HCT116 (cell line): ENCODE results near the gene AMT. TPM values are rescaled to one million over a fixed set of nuclear protein-coding genes. Genes with fewer than 3 reads are reported as not detected.

Experiments used
- ATAC-seq: fragments of 200-7000 bp; cut with Tn5 transposase; 2 replicates; pipeline ENCODE4 v1.9.1; 2020; ENCODE audit warnings: mild to moderate bottlenecking, moderate library complexity
- BruUV-seq: library from RNA; stranded (reverse); fragments of 400-500 nt; replicated peaks from 2 replicates; lab custom pipeline; 2021; lab: Mats Ljungman, UMichigan
- CTCF ChIA-PET: fragments of 300-600 bp; sonication (Branson Sonifier 250); formaldehyde crosslinking; loops from one replicate; lab custom pipeline; 2021; ENCODE audit warnings: antibody characterized with exemption; lab: Charles Lee
- POLR2A ChIA-PET: fragments of 300-600, 350-600 bp; sonication (Branson Sonifier 250); formaldehyde crosslinking; loops from one replicate; lab custom pipeline; 2021; ENCODE audit warnings: antibody characterized with exemption; lab: Charles Lee
- RAD21 ChIA-PET, 2 experiments: fragments of 300-600 bp; sonication (Branson Sonifier 250); formaldehyde crosslinking; loops; one replicate each; lab custom pipeline; 2023; ENCODE audit warnings: low total read pairs in 2 of 2; ENCODE audit not compliant: uncharacterized antibody in 2 of 2, unreplicated experiment in 2 of 2, low non-redundant PET in 1 of 2; lab: Charles Lee
- DNase-seq: peaks from one replicate; pipeline ENCODE4 v3.0.0-alpha.2; 2010; ENCODE audit warnings: low read depth, low spot score
- H2AFZ ChIP-seq: fragments of 200-600 bp; shearing (Covaris generic), sonication (generic); 2 replicates; pipeline ENCODE4 v1.6.1; 2017; ENCODE audit warnings: low read depth, mixed run types, mixed read lengths, antibody characterized with exemption, low read length; ENCODE audit not compliant: poor library complexity, severe bottlenecking
- H3K27ac ChIP-seq: 2 replicates; pipeline ENCODE4 v1.5.1; 2012; ENCODE audit warnings: low read depth, low read length
- H3K27me3 ChIP-seq: fragments of 200-600 bp; sonication (generic); 2 replicates; pipeline ENCODE4 v1.6.1; 2016; ENCODE audit warnings: mixed run types, low read length, mixed read lengths; ENCODE audit not compliant: insufficient read depth
- H3K36me3 ChIP-seq, 2 experiments: fragments of 200-500 bp in 1 of 2; fragments of 200-600 bp in 1 of 2; sonication (Bioruptor generic) in 1 of 2; sonication (generic) in 1 of 2; 2 replicates each; pipeline versions ENCODE4 v1.5.1 to v1.6.1; 2014 to 2016; ENCODE audit warnings: low read length in 2 of 2, inconsistent platforms in 1 of 2, mixed read lengths in 1 of 2, mixed run types in 1 of 2; ENCODE audit not compliant: insufficient read depth in 2 of 2, control insufficient read depth in 1 of 2
- H3K4me1 ChIP-seq, 2 experiments: fragments of 200-600 bp in 1 of 2; sonication (generic) in 1 of 2; 2 replicates each; pipeline versions ENCODE4 v1.5.1 to v1.6.1; 2012 to 2017; ENCODE audit warnings: low read length in 2 of 2, inconsistent platforms in 1 of 2, mild to moderate bottlenecking in 1 of 2, mixed read lengths in 1 of 2, mixed run types in 1 of 2, moderate library complexity in 1 of 2; ENCODE audit not compliant: insufficient read depth in 2 of 2, control insufficient read depth in 1 of 2
- H3K4me2 ChIP-seq: fragments of 200-600 bp; sonication (generic); 2 replicates; pipeline ENCODE4 v1.6.1; 2017; ENCODE audit warnings: mixed run types, low read length, mixed read lengths
- H3K4me3 ChIP-seq, 2 experiments: fragments of 200-600 bp in 1 of 2; sonication (generic) in 1 of 2; replicated peaks in 1 of 2; 2 replicates each; pipeline ENCODE4 v1.5.1; 2011 to 2016; ENCODE audit warnings: low read length in 2 of 2, control low read depth in 1 of 2, low read depth in 1 of 2, mild to moderate bottlenecking in 1 of 2, mixed read lengths in 1 of 2, mixed run types in 1 of 2
- H3K79me2 ChIP-seq: fragments of 200-600 bp; sonication (generic); 2 replicates; pipeline ENCODE4 v1.6.1; 2017; ENCODE audit warnings: mild to moderate bottlenecking, mixed run types, low read length, moderate library complexity, mixed read lengths; ENCODE audit not compliant: insufficient read depth
- H3K9ac ChIP-seq: fragments of 200-600 bp; sonication (generic); 2 replicates; pipeline ENCODE4 v1.6.1; 2016; ENCODE audit warnings: low read length, mixed read lengths
- H3K9me2 ChIP-seq: fragments of 200-600 bp; sonication (generic), shearing (Covaris generic); 2 replicates; pipeline ENCODE4 v1.6.1; 2017; ENCODE audit warnings: mixed run types, mild to moderate bottlenecking, moderate library complexity; ENCODE audit not compliant: insufficient read depth
- H3K9me3 ChIP-seq, 2 experiments: fragments of 200-500 bp in 1 of 2; fragments of 200-600 bp in 1 of 2; sonication (Bioruptor generic) in 1 of 2; sonication (generic) in 1 of 2; 2 replicates each; pipeline ENCODE4 v1.6.1; 2014 to 2017; ENCODE audit warnings: low read length in 2 of 2, mixed read lengths in 2 of 2, inconsistent platforms in 1 of 2, low read depth in 1 of 2, mild to moderate bottlenecking in 1 of 2, mixed run types in 1 of 2, moderate library complexity in 1 of 2; ENCODE audit not compliant: control insufficient read depth in 1 of 2, insufficient read depth in 1 of 2
- H4K20me1 ChIP-seq: fragments of 200-600 bp; sonication (generic), shearing (Covaris generic); 2 replicates; pipeline ENCODE4 v1.6.1; 2017; ENCODE audit warnings: mixed run types, mild to moderate bottlenecking, moderate library complexity; ENCODE audit not compliant: insufficient read depth
- CBX3 ChIP-seq: IDR thresholded peaks from 2 replicates; pipeline ENCODE4 v1.6.1; 2012; ENCODE audit warnings: low read depth
- EGR1 ChIP-seq: IDR thresholded peaks from 2 replicates; pipeline ENCODE4 v1.6.1; 2012; ENCODE audit warnings: low read depth
- ELF1 ChIP-seq: IDR thresholded peaks from 2 replicates; pipeline ENCODE4 v1.6.1; 2012; ENCODE audit warnings: low read depth, borderline replicate concordance
- EZH2 ChIP-seq: fragments of 200-600 bp; sonication (generic); IDR thresholded peaks from 2 replicates; pipeline ENCODE4 v1.6.1; 2017; ENCODE audit warnings: antibody characterized with exemption, mixed run types
- EZH2phosphoT487 ChIP-seq: fragments of 200-600 bp; IDR thresholded peaks from 2 replicates; pipeline ENCODE4 v1.6.1; 2018; ENCODE audit warnings: antibody characterized with exemption, borderline replicate concordance
- FOSL1 ChIP-seq: IDR thresholded peaks from 2 replicates; pipeline ENCODE4 v1.6.1; 2012; ENCODE audit warnings: low read depth
- JUND ChIP-seq: IDR thresholded peaks from 2 replicates; pipeline ENCODE4 v1.6.1; 2012
- POLR2A ChIP-seq: IDR thresholded peaks from 2 replicates; pipeline ENCODE4 v1.7.0; 2011; ENCODE audit warnings: borderline replicate concordance; ENCODE audit not compliant: insufficient read depth, insufficient read length; ENCODE audit errors: extremely low read depth
- POLR2AphosphoS5 ChIP-seq: IDR thresholded peaks from 2 replicates; pipeline ENCODE4 v1.6.1; 2011; ENCODE audit warnings: mild to moderate bottlenecking, low read depth, low read length, moderate library complexity
- SIN3A ChIP-seq: IDR thresholded peaks from 2 replicates; pipeline ENCODE4 v1.6.1; 2012; ENCODE audit warnings: low read depth
- SP1 ChIP-seq: IDR thresholded peaks from 2 replicates; pipeline ENCODE4 v1.6.1; 2012; ENCODE audit warnings: low read depth
- SRF ChIP-seq: IDR thresholded peaks from 2 replicates; pipeline ENCODE4 v1.6.1; 2012; ENCODE audit warnings: low read depth
- YY1 ChIP-seq: IDR thresholded peaks from 2 replicates; pipeline ENCODE4 v1.6.1; 2011; ENCODE audit warnings: low read length, low read depth, moderate library complexity, mild to moderate bottlenecking; ENCODE audit not compliant: insufficient replicate concordance; ENCODE audit errors: extremely low read depth
- ZFX ChIP-seq: fragments of 450-650 bp; IDR thresholded peaks from 2 replicates; pipeline ENCODE4 v1.6.1; 2017
- intact Hi-C: fragments of 100-400 bp; cut with micrococcal nuclease; formaldehyde crosslinking; loops from 2 replicates; pipeline ENCODE4 v1.10.0; 2022
- total RNA-seq: library from RNA; stranded (reverse); gene quantifications from one replicate; pipeline ENCODE4 v1.2.1, GENCODE V29; 2021; ENCODE audit not compliant: unreplicated experiment
- TF ChIP-seq, protein P1 (sequence below): IDR thresholded peaks from 2 replicates; pipeline ENCODE4 v1.6.1; 2012
- TF ChIP-seq, protein P2 (sequence below): IDR thresholded peaks from 2 replicates; pipeline ENCODE4 v1.6.1; 2011; ENCODE audit warnings: mild to moderate bottlenecking, low read length, moderate library complexity; ENCODE audit not compliant: insufficient replicate concordance; ENCODE audit errors: extremely low read depth
- TF ChIP-seq, protein P3 (sequence below), 3 experiments: fragments of 200-600 bp in 1 of 3; sonication (generic) in 1 of 3; IDR thresholded peaks in 2 of 3; conservative IDR thresholded peaks in 1 of 3; 2 replicates each; pipeline ENCODE4 v1.5.1; 2012 to 2017; ENCODE audit warnings: low read depth in 2 of 3, low read length in 2 of 3, antibody characterized with exemption in 1 of 3, borderline replicate concordance in 1 of 3, control low read depth in 1 of 3, mild to moderate bottlenecking in 1 of 3, mixed read lengths in 1 of 3, mixed run types in 1 of 3, moderate library complexity in 1 of 3; ENCODE audit not compliant: insufficient read depth in 1 of 3

AMT gene
- total RNA-seq, 1 experiment from 2014 or later: 4.8 TPM

GRCh38 chr3:49371946-49372345 is 50.3 kb downstream of the AMT start:
- Histone ChIP-seq H3K9ac (no peak overlapping the region), H3K4me3 (no peak overlapping the region), H3K4me2 (no peak overlapping the region), H3K9me2 (no peaks in the 10 kb centered on the region), H3K79me2 (peaks cover 98% of the 10 kb centered on the region), H3K27me3 (no peaks in the 10 kb centered on the region), H3K36me3 (peaks cover 21 to 50% of the 10 kb centered on the region in 2 experiments; a peak in 3 of 4 replicates), H3K4me1 (no peaks in the 10 kb centered on the region), H3K27ac (no peak overlapping the region), H2AFZ (no peak overlapping the region), H3K9me3 (no peaks in the 10 kb centered on the region), H4K20me1 (peaks cover 4% of the 10 kb centered on the region; the same call in 1 of the 2 replicates)
- no peak for ATAC-seq
- no peak for DNase-seq
- no peak for TF ChIP-seq YY1
- TF ChIP-seq, protein P1, sequence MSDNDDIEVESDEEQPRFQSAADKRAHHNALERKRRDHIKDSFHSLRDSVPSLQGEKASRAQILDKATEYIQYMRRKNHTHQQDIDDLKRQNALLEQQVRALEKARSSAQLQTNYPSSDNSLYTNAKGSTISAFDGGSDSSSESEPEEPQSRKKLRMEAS: no peak
- TF ChIP-seq SP1: no peak
- CTCF ChIA-PET: no interaction called here
- no TSS peak for BruUV-seq
- RAD21 ChIA-PET: no interaction called here
- intact Hi-C loops: no loop called here
- POLR2A ChIA-PET: no interaction called here

GRCh38 chr3:49370585-49371290 is 51.5 kb downstream of the AMT start:
- Histone ChIP-seq H3K9me2 (no peaks in the 10 kb centered on the region), H3K4me1 (no peaks in the 10 kb centered on the region), H3K36me3 (peaks cover 31 to 62% of the 10 kb centered on the region in 2 experiments; a peak in 3 of 4 replicates), H3K4me3 (no peak overlapping the region), H3K9ac (no peak overlapping the region), H2AFZ (no peak overlapping the region), H3K9me3 (no peaks in the 10 kb centered on the region), H3K4me2 (no peak overlapping the region), H3K79me2 (peaks cover 98% of the 10 kb centered on the region), H3K27me3 (no peaks in the 10 kb centered on the region), H4K20me1 (peaks cover 4% of the 10 kb centered on the region; the same call in 1 of the 2 replicates), H3K27ac (no peak overlapping the region)
- CTCF ChIA-PET: no interaction called here
- no TSS peak for BruUV-seq
- ATAC-seq: no peak
- POLR2A ChIA-PET: interaction anchor here (0.6 to 0.8 kb wide), 2 partner anchors 11 to 475 kb away, joined by 3 read pairs; no protein-coding TSS in a partner anchor
- RAD21 ChIA-PET: no interaction called here
- intact Hi-C loops: no loop called here
- no peak for DNase-seq
- no peak for TF ChIP-seq YY1
- no peak for TF ChIP-seq FOSL1
- no peak for TF ChIP-seq SRF
- TF ChIP-seq SP1: no peak
- no peak for TF ChIP-seq POLR2A
- TF ChIP-seq, protein P2, sequence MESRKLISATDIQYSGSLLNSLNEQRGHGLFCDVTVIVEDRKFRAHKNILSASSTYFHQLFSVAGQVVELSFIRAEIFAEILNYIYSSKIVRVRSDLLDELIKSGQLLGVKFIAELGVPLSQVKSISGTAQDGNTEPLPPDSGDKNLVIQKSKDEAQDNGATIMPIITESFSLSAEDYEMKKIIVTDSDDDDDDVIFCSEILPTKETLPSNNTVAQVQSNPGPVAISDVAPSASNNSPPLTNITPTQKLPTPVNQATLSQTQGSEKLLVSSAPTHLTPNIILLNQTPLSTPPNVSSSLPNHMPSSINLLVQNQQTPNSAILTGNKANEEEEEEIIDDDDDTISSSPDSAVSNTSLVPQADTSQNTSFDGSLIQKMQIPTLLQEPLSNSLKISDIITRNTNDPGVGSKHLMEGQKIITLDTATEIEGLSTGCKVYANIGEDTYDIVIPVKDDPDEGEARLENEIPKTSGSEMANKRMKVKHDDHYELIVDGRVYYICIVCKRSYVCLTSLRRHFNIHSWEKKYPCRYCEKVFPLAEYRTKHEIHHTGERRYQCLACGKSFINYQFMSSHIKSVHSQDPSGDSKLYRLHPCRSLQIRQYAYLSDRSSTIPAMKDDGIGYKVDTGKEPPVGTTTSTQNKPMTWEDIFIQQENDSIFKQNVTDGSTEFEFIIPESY: no peak
- TF ChIP-seq POLR2AphosphoS5: no peak
- no peak for TF ChIP-seq EZH2phosphoT487
- TF ChIP-seq EGR1: no peak
- TF ChIP-seq, protein P3, sequence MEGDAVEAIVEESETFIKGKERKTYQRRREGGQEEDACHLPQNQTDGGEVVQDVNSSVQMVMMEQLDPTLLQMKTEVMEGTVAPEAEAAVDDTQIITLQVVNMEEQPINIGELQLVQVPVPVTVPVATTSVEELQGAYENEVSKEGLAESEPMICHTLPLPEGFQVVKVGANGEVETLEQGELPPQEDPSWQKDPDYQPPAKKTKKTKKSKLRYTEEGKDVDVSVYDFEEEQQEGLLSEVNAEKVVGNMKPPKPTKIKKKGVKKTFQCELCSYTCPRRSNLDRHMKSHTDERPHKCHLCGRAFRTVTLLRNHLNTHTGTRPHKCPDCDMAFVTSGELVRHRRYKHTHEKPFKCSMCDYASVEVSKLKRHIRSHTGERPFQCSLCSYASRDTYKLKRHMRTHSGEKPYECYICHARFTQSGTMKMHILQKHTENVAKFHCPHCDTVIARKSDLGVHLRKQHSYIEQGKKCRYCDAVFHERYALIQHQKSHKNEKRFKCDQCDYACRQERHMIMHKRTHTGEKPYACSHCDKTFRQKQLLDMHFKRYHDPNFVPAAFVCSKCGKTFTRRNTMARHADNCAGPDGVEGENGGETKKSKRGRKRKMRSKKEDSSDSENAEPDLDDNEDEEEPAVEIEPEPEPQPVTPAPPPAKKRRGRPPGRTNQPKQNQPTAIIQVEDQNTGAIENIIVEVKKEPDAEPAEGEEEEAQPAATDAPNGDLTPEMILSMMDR (IDR thresholded peaks at IDR 0.05 in 2 of 3, conservative IDR thresholded peaks at IDR 0.05 in 1 of 3; ENCODE audit: borderline replicate concordance in 1 of 3, insufficient read depth in 1 of 3, low read depth in 2 of 3, low read length in 2 of 3): no peak
- TF ChIP-seq ELF1: no peak
- no peak for TF ChIP-seq CBX3
- no peak for TF ChIP-seq JUND
- TF ChIP-seq ZFX: no peak
- TF ChIP-seq SIN3A: no peak
- TF ChIP-seq EZH2: no peak
